SK-N-SH (cell line): Measurements from ENCODE around the gene CIT. TPM values are rescaled to one million over a fixed set of nuclear protein-coding genes. Genes with fewer than 3 reads are reported as not detected.

Experiments
- CTCF ChIA-PET: fragments of 300-600, 350-600 bp; formaldehyde crosslinking; extraction: SDS; loops from one replicate; lab custom pipeline; 2021; lab: Yijun Ruan, JAX
- POLR2A ChIA-PET: fragments of 350-600 bp; sonication (Branson Sonifier 250); formaldehyde crosslinking; extraction: SDS; loops from one replicate; lab custom pipeline; 2020; ENCODE audit warnings: antibody characterized with exemption, inconsistent platforms; lab: Yijun Ruan, JAX
- DNase-seq: peaks from one replicate; pipeline ENCODE4 v3.0.0; 2012
- H2AFZ ChIP-seq: fragments of 200-600 bp; sonication (generic); 2 replicates; pipeline ENCODE4 v1.8.1; 2016; ENCODE audit warnings: antibody characterized with exemption, mild to moderate bottlenecking, low read depth
- H3F3A ChIP-seq: fragments of 200-600 bp; sonication (generic); replicated peaks from 2 replicates; pipeline ENCODE3; 2016; ENCODE audit warnings: antibody characterized with exemption, mild to moderate bottlenecking; ENCODE audit not compliant: insufficient read depth
- H3K27ac ChIP-seq, 2 experiments: fragments of 200-500 bp in 1 of 2; fragments of 200-600 bp in 1 of 2; sonication (Bioruptor generic) in 1 of 2; sonication (generic), shearing (Covaris generic) in 1 of 2; 2 replicates each; pipeline versions ENCODE4 v1.5.1 to v1.6.1; 2014 to 2016; ENCODE audit warnings: low read depth in 2 of 2, inconsistent platforms in 1 of 2, low read length in 1 of 2, mild to moderate bottlenecking in 1 of 2, mixed read lengths in 1 of 2
- H3K27me3 ChIP-seq: fragments of 200-600 bp; sonication (generic), shearing (Covaris generic); 2 replicates; pipeline ENCODE4 v1.6.1; 2016; ENCODE audit warnings: mixed run types; ENCODE audit not compliant: insufficient read depth
- H3K36me3 ChIP-seq, 2 experiments: fragments of 200-500 bp in 1 of 2; fragments of 200-600 bp in 1 of 2; sonication (Bioruptor generic) in 1 of 2; sonication (generic) in 1 of 2; replicated peaks in 1 of 2; 2 replicates each; pipeline versions ENCODE3 to v1.5.1; 2014 to 2016; ENCODE audit warnings: low read length in 1 of 2, mild to moderate bottlenecking in 1 of 2; ENCODE audit not compliant: insufficient read depth in 2 of 2, control insufficient read depth in 1 of 2
- H3K4me1 ChIP-seq, 2 experiments: fragments of 200-500 bp in 1 of 2; fragments of 200-600 bp in 1 of 2; sonication (Bioruptor generic) in 1 of 2; sonication (generic), shearing (Covaris generic) in 1 of 2; 2 replicates each; pipeline versions ENCODE4 v1.5.1 to v1.6.1; 2014 to 2016; ENCODE audit warnings: low read depth in 1 of 2, low read length in 1 of 2, mixed run types in 1 of 2; ENCODE audit not compliant: insufficient read depth in 2 of 2, control insufficient read depth in 1 of 2
- H3K4me2 ChIP-seq: fragments of 200-600 bp; sonication (generic), shearing (Covaris generic); 2 replicates; pipeline ENCODE4 v1.6.1; 2017; ENCODE audit warnings: mixed run types
- H3K4me3 ChIP-seq, 2 experiments: fragments of 200-500 bp in 1 of 2; fragments of 200-600 bp in 1 of 2; sonication (Bioruptor generic) in 1 of 2; sonication (generic), shearing (Covaris generic) in 1 of 2; 2 replicates each; pipeline versions ENCODE4 v1.5.1 to v1.8.1; 2014 to 2016; ENCODE audit warnings: low read depth in 2 of 2, inconsistent platforms in 1 of 2, low read length in 1 of 2, mild to moderate bottlenecking in 1 of 2, mixed read lengths in 1 of 2, moderate library complexity in 1 of 2
- H3K79me2 ChIP-seq: fragments of 200-600 bp; sonication (generic); 2 replicates; pipeline ENCODE4 v1.8.1; 2017; ENCODE audit warnings: mild to moderate bottlenecking; ENCODE audit not compliant: insufficient read depth
- H3K9ac ChIP-seq: fragments of 200-600 bp; sonication (generic); 2 replicates; pipeline ENCODE4 v1.6.1; 2017; ENCODE audit warnings: mixed run types
- H3K9me2 ChIP-seq: fragments of 200-600 bp; sonication (generic); 2 replicates; pipeline ENCODE4 v1.6.1; 2017; ENCODE audit warnings: mixed run types
- H3K9me3 ChIP-seq: fragments of 200-600 bp; sonication (generic); 2 replicates; pipeline ENCODE4 v1.6.1; 2017; ENCODE audit warnings: mixed run types, mild to moderate bottlenecking, moderate library complexity
- H4K20me1 ChIP-seq: fragments of 200-600 bp; sonication (generic); 2 replicates; pipeline ENCODE4 v1.6.1; 2017; ENCODE audit warnings: mild to moderate bottlenecking, mixed run types; ENCODE audit not compliant: insufficient read depth
- CHD2 ChIP-seq: fragments of 150-350 bp; IDR thresholded peaks from 2 replicates; pipeline ENCODE4 v1.6.1; 2018; ENCODE audit warnings: low read length; ENCODE audit not compliant: partially characterized antibody
- CTCF ChIP-seq: fragments of 200-600 bp; sonication (generic); IDR thresholded peaks from 2 replicates; pipeline ENCODE4 v1.6.1; 2017; ENCODE audit warnings: antibody characterized with exemption, mild to moderate bottlenecking, moderate library complexity
- ELF1 ChIP-seq: IDR thresholded peaks from 2 replicates; pipeline ENCODE4 v1.4.0; 2012
- FOSL2 ChIP-seq: IDR thresholded peaks from 2 replicates; pipeline ENCODE4 v1.4.0; 2012; ENCODE audit warnings: low read depth, mild to moderate bottlenecking, moderate library complexity, borderline replicate concordance
- GATA2 ChIP-seq: sonication (generic); formaldehyde crosslinking; IDR thresholded peaks from 2 replicates; pipeline ENCODE4 v1.5.0; 2020; ENCODE audit warnings: mild to moderate bottlenecking, missing genetic modification reagents
- JUND ChIP-seq: IDR thresholded peaks from 2 replicates; pipeline ENCODE4 v1.4.0; 2012
- MAX ChIP-seq: IDR thresholded peaks from 2 replicates; pipeline ENCODE4 v1.4.0; 2012; ENCODE audit warnings: low read depth
- NFIC ChIP-seq: IDR thresholded peaks from 2 replicates; pipeline ENCODE4 v1.4.0; 2012; ENCODE audit warnings: borderline replicate concordance
- PBX3 ChIP-seq: IDR thresholded peaks from 2 replicates; pipeline ENCODE4; 2012
- SMC3 ChIP-seq: IDR thresholded peaks from 2 replicates; pipeline ENCODE4 v1.6.1; 2012; ENCODE audit warnings: low read depth, low read length, improper control_type of control experiment
- TAF1 ChIP-seq: IDR thresholded peaks from 2 replicates; pipeline ENCODE4 v1.6.1; 2012; ENCODE audit warnings: low read depth, mild to moderate bottlenecking, low read length, moderate library complexity, borderline replicate concordance
- TEAD4 ChIP-seq: IDR thresholded peaks from 2 replicates; pipeline ENCODE4 v1.4.0; 2012; ENCODE audit warnings: mild to moderate bottlenecking, borderline replicate concordance; ENCODE audit not compliant: insufficient read depth
- USF1 ChIP-seq: IDR thresholded peaks from 2 replicates; pipeline ENCODE4 v1.4.0; 2012; ENCODE audit warnings: low read depth, borderline replicate concordance
- WGBS: methylation state at CpG from one replicate; pipeline ENCODE4 v1.1.6; 2017; ENCODE audit warnings: low lambda C conversion rate; 5-methylcytosine and 5-hydroxymethylcytosine counted together
- polyA plus RNA-seq, 3 experiments: library from polyadenylated mRNA; depleted of rRNA; stranded (reverse); fragments of >200 nt; gene quantifications; 2 replicates each; pipeline ENCODE4 v1.2.3, GENCODE V29; 2012

Gene CIT
- polyA plus RNA-seq, 1 of the 3 experiments (the other 2 are of a cell fraction), result 7.7 TPM

- H3K9me2 ChIP-seq, result no peaks in the 10 kb centered on the region
- ChIA-PET POLR2A (no interaction called here), CTCF (interaction anchor here (2.8 kb wide), 1 partner anchor 16 kb away, joined by 15 read pairs; the partner anchor contains the start of gene PRKAB1)
- H3K4me2 ChIP-seq, result no peak overlapping the region
- no peaks in the 10 kb centered on the region for H3K27me3 ChIP-seq
- no peak overlapping the region for H2AFZ ChIP-seq
- peak overlapping the region; percentile 41 to 76; a peak in 2 of 4 replicates for H3K27ac ChIP-seq
- H3K4me1 ChIP-seq, result no peaks in the 10 kb centered on the region; a peak in 1 of 4 replicates
- TF ChIP-seq TAF1, result no peak
- no peaks in the 10 kb centered on the region for H3K79me2 ChIP-seq
- DNase-seq, result no peak
- 92% methylated on average over 3 of the region's 3 CpGs for WGBS
- H3K36me3 ChIP-seq, result peaks cover 12 to 39% of the 10 kb centered on the region in 2 experiments
- no peaks in the 10 kb centered on the region for H4K20me1 ChIP-seq
- H3K4me3 ChIP-seq, result no peak overlapping the region
- no peaks in the 10 kb centered on the region for H3K9me3 ChIP-seq
- H3F3A ChIP-seq, result peaks cover 25% of the 10 kb centered on the region
- no peak overlapping the region for H3K9ac ChIP-seq
Measured at GRCh38 chr12:119683816-119684215, 193.3 kb downstream of the CIT start.

GRCh38 chr12:119683413-119683812, 193.7 kb downstream of the CIT start:
- H3K9me3 ChIP-seq, result no peaks in the 10 kb centered on the region
- no peaks in the 10 kb centered on the region for H3K79me2 ChIP-seq
- ChIA-PET POLR2A (no interaction called here), CTCF (interaction anchor here (2.8 kb wide), 1 partner anchor 15 kb away, joined by 15 read pairs; the partner anchor contains the start of gene PRKAB1)
- no peak overlapping the region for H3K9ac ChIP-seq
- H3K36me3 ChIP-seq, result peaks cover 16 to 43% of the 10 kb centered on the region in 2 experiments
- TF ChIP-seq JUND (no peak), CHD2 (no peak), NFIC (0 out of 2 replicates have a peak, but pooled peaks have one; percentile 18), GATA2 (CRISPR knock-in tag) (no peak), TEAD4 (no peak), USF1 (no peak), PBX3 (no peak), SMC3 (no peak)
- H3K4me2 ChIP-seq, result no peak overlapping the region
- no peaks in the 10 kb centered on the region; a peak in 1 of 4 replicates for H3K4me1 ChIP-seq
- H3K27me3 ChIP-seq, result no peaks in the 10 kb centered on the region
- no peak overlapping the region for H2AFZ ChIP-seq
- H4K20me1 ChIP-seq, result no peaks in the 10 kb centered on the region
- peak overlapping the region in 1 of 2 experiments; percentile 41; a peak in 1 of 4 replicates for H3K27ac ChIP-seq
- 61% methylated on average over 6 of the region's 6 CpGs for WGBS
- H3F3A ChIP-seq, result peaks cover 25% of the 10 kb centered on the region
- no peaks in the 10 kb centered on the region for H3K9me2 ChIP-seq
- H3K4me3 ChIP-seq, result no peak overlapping the region
- DNase-seq, result no peak

- no peaks in the 10 kb centered on the region for H4K20me1 ChIP-seq
- H3K27me3 ChIP-seq, result no peaks in the 10 kb centered on the region
- DNase-seq, result no peak
- POLR2A ChIA-PET, result no interaction called here
- CTCF ChIA-PET, result interaction anchor here (2.5 to 2.8 kb wide), 2 partner anchors 12 to 15 kb away, joined by 10 to 15 read pairs; partner anchors contain the start of gene PRKAB1
- H3K27ac ChIP-seq, result peak overlapping the region in 1 of 2 experiments; percentile 41; a peak in 1 of 4 replicates
- H2AFZ ChIP-seq, result no peak overlapping the region
- no peaks in the 10 kb centered on the region for H3K79me2 ChIP-seq
- peaks cover 25% of the 10 kb centered on the region for H3F3A ChIP-seq
- H3K4me2 ChIP-seq, result no peak overlapping the region
- WGBS, result 96% methylated on average over 3 of the region's 3 CpGs
- H3K9me3 ChIP-seq, result no peaks in the 10 kb centered on the region
- no peak overlapping the region for H3K4me3 ChIP-seq
- H3K9ac ChIP-seq, result no peak overlapping the region
- no peaks in the 10 kb centered on the region for H3K9me2 ChIP-seq
- no peaks in the 10 kb centered on the region; a peak in 1 of 4 replicates for H3K4me1 ChIP-seq
- H3K36me3 ChIP-seq, result peaks cover 22 to 49% of the 10 kb centered on the region in 2 experiments
- TF ChIP-seq MAX, result no peak
- no peak for TF ChIP-seq PBX3
- TF ChIP-seq FOSL2, result no peak
- TF ChIP-seq CTCF, result no peak
- no peak for TF ChIP-seq ELF1
Measured at GRCh38 chr12:119682639-119683252, 194.4 kb downstream of the CIT start.
